NCI-H1436 treated with DMSO at 0.1 percent for 48 hours (cell line): ENCODE measurements around the gene ZNF555.
"Not testable (repeated sequence)": the region's sequence is repeated elsewhere in the genome, so short reads cannot be mapped to it uniquely, and the experiment has no call there.

Experiments
- DNase-seq: peaks from one replicate; lab custom pipeline; 2025; lab: John Stamatoyannopoulos, UW

ZNF555 gene

DNA sequence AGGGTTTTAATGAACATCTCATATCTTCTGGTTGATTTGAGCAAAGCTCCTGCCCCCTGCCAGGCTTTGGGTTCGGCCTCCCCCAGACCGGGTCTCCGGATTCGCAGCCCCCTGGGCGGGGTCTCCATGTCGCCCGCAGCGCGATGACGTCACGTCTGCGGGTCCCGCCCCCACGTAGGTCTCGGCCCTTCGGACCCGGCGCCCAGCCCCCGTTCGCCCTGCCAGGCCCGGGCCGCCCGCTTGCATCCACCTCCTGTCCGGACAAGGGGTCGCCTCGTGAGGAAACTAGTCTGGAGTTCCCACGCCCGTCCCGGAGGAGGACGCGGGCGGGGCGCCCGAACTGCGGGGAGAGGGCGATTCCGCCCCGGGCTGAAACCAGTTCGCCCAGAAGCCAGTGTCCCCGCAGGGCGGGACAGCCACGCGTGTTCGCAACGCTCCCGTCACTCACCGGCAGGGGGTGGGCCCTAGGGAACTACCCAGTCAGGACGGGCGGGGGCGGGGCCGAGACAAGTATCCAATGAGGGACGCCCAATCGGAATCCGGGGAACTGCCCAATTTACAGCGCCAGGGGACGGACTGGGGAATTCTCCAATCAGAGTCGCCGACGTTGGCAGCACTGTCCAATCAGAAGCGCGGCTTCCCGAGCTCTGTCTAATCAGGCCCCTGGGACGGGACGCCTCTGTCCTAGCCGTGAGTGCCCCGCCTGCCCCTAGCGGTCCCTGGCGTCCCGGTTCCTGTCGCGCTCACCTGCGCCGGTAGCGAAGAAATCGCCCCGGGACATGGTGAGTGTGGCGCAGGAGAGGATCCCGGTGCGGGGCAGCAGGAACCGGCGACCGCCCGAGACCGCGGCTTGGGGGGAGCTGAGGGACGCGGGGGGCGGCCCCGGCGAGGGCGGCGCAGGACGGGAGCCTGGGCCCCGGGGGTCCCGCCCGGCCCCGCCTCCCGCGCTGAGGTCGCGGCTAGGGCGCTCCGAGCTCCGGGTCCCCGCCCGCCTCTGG, at the start of gene ZNF555:
Gene ZNF555 (plus strand): TSS at position 682 of the 998 bp plus-strand sequence. CDS start 98 bp downstream, at position 780.
- DNase-seq, result no peak

GRCh38 chr19:2791876-2792275, 49.4 kb upstream of the ZNF555 start:
- DNase-seq, result no peak

GRCh38 chr19:2792666-2793065, 48.6 kb upstream of the ZNF555 start:
- not testable (repeated sequence) for DNase-seq

- DNase-seq, result no peak
Observed at GRCh38 chr19:2793126-2793525, 48.1 kb upstream of the ZNF555 start.

DNA sequence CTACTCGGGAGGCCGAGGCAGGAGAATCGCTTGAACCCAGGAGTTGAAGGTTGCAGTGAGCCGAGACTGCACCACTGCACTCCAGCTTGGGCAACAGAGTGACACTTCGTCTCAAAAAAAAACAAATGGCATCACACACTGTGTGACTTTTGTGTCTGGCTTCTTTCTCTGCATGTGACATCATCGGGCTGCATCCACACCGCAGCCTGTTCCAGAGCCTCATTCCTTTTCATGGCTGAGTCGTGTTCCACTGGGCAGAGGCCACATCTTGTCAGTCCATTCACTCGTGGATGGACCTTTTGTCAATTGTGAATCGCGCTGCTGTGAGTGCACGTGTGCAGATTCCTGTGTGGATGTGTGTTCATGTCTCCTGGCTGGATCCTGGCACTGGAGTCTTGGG, 47.7 kb upstream of the ZNF555 start:
- no peak for DNase-seq

DNA sequence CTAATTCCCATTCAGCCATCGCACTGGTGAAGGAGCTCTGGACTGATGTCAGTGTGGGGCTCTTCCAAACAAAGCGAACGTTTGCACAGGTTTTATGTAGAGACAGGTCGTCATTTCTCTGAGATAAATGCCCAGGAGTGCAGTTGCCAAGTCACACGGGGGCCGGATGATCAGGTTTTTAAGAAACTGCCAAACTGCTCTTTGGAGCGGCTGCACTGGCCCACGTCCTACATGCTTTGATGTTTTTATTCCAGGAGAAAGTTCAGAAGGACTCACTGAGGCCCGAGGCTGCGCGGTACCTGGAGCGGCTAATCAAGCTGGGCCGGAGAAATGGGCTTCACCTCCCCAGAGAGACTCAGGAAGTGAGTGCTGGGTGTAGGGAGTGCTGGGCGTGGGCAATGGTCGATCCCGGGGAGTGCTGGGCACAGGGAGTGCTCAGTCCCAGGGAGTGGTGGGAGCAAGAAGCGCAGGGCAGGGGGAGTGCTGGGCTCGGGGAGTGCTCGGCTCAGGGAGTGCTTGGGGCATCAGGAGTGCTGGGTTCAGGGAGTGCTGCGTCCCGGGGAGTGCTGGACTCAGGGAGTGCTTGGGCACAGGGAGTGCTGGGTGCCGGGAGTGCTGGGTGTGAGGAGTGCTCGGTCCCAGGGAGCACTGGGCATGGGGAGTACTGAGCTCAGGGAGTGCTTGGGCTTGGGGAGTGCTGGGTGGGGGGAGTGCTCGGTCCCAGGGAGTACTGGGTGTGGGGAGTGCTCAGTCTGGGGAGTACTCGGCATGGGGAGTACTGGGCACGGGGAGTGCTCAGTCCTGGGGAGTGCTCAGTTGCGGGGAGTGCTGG, 45.2 kb upstream of the ZNF555 start:
- DNase-seq, result no peak

DNA sequence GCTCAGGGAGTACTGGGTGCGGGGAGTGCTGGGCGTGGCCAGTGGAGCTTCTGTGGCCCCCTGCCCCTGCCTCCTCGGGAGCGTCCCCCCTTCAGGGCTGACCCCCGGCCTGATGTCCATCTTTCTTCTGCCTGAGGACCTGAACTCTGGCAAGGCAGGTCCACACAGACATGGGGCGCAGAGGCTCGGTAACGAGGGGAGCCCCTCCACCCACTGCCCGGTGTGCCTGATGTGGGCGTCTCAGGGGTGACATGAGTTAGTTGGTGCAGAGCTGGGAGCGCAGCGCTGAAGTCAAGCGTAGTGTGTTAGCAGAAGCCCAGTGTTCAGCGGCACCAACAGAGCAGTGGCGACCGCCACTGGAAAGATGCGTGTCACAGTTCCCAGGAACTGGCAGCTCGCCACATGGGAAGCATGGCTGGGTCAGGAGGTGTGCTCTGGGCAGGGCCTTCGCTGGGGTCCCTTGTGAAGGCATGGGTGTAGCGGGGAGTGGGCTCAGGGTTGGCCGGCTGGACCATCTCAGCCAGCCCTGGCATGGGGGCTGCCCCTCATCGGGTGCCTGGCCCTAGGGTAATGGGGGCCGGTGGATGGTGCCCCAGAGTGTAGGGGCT, 44.5 kb upstream of the ZNF555 start:
- no peak for DNase-seq

- no peak for DNase-seq
Observed at GRCh38 chr19:2797280-2797679, 44.0 kb upstream of the ZNF555 start.

DNA sequence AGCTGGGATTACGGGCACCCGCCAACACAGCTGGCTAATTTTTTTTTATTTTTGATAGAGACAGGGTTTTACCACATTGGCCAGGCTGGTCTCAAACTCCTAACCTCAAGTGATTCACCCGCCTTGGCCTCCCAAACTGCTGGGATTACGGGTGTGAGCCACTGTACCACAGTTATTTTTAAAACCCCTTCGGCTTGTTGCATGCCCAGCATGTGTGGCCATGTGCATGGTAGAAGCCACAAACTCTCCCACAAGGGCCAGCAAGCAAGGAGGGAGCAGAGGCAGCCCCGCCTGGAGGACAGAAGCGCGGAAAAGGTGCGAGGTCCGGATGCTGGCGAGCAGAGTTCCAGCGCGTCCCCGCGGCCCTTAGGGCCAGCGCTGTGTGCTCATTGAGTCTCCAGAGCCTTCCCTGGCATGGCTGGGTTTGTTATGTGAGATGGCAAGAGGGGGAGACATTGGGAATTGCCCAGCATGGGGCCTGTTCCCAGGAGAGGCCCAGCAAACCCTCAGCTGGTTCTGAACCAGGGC, 43.1 kb upstream of the ZNF555 start:
- DNase-seq, result no peak

GRCh38 chr19:2798733-2799132, 42.5 kb upstream of the ZNF555 start:
- no peak for DNase-seq

DNA sequence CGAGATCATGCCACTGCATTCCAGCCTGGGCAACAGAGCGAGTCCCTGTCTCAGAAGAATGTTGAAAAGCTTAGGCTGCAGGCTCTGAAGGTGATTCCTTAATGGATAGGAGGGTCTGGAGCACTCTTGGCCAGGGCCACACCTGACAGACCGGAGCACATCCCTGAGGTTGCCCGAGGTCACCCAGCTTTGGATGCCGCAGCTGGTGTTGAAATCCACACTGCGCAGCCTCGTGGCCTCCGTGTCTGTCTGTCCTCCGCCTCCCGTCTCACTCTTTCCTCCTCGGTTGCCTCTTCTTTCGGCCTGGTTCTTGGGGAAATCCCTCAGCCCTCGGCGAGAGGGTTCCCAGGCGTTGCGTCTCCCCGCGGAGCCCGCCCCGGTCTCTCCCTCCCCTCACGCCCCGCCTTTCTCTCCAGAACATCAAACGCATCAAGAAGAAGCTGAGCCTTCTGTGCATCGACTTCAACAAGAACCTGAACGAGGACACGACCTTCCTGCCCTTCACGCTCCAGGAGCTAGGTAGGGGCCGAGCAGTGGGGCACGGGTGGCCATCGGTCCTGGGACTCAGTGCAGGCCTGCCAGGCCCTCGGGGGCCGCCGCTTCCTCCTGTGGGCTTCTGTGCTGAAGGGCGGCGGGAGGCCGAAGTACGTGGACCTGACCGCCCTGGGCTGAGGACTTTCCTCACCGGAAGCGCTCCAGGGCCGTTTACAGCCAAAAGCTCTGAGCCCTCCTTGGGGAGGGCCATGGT, 41.8 kb upstream of the ZNF555 start:
- DNase-seq, result no peak

DNA sequence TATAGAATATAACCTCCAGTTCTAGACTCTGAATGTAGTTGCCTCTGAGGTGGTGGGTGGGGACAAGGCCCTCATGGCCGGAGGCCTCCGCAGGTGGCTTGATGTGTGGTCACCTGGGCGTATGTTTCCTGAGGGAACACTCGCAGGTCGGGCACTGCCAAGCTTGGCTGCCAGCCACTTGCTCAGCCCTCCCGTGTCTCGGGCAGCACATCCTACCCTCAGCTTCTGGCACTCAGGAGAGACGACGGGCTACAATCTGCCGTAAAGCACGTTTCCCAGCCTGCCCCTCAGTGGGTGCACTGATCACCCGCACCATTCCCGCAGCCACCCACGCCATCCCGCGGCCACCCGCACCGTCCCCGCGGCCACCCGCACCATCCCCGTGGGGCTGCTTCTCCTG, 40.8 kb upstream of the ZNF555 start:
- no peak for DNase-seq

DNA sequence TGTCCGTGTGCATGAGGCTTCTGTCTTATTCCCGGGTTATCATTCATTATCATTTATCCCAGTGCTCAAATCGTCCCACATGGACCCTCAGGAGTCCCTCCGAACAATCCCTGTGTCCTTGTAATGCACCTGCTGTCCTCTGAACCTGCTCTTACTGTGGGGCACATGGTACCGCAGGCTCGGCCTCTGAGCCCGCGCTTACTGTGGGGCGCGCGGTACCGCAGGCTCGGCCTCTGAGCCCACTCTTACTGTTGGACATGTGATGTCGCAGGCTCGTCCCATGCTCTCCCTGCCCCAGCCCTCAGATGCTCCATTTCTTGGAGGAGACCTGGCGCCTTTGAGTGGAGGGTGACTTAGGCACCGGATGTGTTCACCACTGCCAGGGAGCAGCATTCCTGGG, 38.4 kb upstream of the ZNF555 start:
- no peak for DNase-seq

- DNase-seq, result no peak
Observed at GRCh38 chr19:2803486-2804155, 37.7 kb upstream of the ZNF555 start.

DNA sequence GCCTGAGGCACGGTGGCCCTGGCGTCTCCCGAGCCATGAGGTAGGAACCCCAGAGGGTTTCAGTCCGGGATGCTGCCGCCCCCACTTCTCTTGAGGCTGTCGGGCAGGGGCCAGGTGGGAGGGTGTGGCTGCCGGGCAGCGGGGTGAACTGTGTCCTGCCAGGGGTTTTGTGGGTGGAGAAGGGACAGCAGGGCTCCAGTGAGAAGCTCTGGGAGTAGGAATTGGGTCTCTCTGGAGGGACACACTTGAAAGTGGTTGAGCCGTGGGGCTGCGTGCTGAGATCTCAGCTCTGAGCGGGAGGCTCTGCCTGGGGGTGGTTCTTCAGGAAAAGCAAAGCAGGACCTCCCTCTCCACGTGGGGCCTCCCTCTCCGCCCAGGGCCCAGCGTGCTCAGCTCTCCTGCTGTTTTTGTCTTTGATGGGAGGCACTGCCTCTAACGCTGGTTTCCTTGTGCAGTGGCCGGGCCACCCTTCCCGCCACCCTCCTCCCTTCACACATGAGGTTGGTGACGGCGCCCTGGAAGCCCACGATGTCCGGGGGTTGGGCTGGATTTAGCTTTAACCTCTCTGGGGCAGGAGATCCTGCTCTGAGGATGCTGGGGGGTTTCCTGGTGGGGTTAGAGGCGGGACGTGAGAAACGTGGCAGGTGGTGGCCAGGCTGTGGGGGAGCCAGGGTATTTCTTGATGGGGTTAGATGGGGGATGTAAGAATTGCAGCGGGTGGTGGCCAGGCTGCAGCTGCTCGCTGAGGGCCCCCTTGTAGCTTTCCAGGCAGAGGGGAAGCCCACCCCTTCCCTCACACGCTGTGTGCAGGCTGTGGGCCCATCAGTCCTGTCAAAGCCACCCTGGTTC, 36.9 kb upstream of the ZNF555 start:
- DNase-seq, result no peak

DNA sequence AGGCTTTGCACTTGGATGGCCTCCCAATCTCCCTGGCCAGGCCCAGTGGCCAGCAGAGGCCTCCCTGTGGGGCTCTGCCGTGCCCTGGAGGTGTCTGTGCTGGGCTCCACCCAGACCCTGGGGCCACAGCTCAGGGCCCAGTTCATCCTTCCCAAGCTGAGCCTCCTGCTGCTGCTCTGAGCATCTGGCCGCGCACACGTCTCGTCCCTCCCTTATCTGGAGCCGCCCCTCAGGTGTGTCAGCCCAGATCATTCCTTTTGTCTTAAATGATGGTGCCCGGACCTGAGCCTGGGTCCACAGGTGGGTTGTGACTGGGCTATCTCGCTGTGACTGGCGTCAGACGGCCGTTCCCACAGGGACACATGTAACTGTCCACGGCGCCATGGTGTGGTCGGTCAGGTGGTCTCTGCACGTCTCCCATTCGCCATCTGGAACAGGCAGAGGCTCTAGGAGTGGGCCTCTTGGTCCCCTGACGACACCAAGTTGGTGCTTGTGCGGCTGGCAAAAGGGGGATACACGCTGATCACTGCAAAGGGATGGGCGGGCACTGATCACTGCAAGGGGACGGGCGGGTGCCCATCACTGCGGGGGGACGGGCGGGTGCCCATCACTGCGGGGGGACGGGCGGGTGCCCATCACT, 35.9 kb upstream of the ZNF555 start:
- no peak for DNase-seq

DNA sequence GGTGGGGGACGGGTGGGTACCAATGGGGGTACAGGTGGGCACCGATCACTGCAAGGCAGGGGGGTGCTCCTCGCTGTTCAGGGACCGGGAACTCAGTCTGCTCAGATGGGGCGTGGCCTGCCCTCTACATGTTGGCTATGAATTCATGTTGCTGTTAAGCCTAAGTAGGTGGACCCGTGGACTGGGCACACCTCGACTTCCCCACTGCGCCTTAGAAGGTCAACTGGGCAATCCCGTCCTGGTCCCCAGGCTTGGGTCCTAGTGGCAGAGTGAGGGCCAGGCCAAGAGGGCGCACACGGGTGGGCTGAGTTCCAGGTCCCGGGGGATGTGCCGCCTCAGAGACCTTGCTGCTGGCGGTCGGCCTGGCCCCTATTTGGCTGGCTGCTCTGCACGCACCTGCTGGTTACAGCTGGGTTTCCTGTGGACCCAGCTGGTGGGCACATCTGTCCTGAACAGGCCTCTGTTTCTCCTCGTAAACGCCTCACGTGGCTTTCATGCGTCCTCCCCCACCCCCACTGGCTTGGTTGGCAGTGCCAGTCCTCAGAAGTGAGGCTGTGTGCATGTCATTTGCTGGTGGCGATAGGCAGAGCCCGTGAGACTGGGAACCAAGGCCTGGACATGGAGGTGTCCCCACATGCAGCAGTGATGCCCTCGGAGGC, 35.2 kb upstream of the ZNF555 start:
- DNase-seq, result no peak

DNA sequence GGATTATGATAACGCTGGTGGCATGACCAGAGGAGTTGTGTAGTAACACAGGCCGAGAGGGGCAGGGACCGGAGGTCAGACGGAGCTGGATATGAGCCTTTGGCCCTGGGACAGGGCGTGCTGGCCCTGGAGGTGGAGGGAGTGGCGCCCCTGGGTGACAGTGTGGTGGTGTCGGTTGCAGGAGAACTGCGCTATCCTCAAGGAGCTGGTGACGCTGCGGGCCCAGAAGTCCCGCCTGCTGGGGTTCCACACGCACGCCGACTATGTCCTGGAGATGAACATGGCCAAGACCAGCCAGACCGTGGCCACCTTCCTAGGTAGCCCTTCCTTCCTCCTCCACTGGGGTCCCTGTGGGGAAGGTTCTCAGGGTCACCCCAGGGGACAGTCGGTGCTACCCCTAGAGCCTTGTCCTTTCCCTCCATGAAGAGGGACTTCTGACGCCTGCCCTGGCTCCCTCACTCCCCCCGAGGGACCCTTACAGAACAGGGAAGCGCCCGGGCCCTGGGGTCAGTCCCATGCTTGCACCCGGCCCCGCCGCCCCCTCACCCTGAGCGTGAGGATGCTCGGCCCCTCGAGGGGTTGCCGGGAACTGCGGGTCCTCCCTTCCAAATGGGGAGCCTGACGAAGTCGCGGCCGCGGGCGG, 34.4 kb upstream of the ZNF555 start:
- DNase-seq, result no peak
